GM18511 (cell line): ENCODE measurements around the gene PRKCI.
"Not testable (repeated sequence)": the region's sequence is repeated elsewhere in the genome, so short reads cannot be mapped to it uniquely, and the experiment has no call there.

Source experiments
- ATAC-seq: cut with Tn5 transposase; IDR thresholded peaks from one replicate; pipeline ENCODE4 v1.9.1; 2021; ENCODE audit warnings: mild to moderate bottlenecking, moderate library complexity; ENCODE audit not compliant: unreplicated experiment

PRKCI gene

GRCh38 chr3:170222647-170223541, 670 bp downstream of the PRKCI start:
- peak; percentile 42 for ATAC-seq

DNA sequence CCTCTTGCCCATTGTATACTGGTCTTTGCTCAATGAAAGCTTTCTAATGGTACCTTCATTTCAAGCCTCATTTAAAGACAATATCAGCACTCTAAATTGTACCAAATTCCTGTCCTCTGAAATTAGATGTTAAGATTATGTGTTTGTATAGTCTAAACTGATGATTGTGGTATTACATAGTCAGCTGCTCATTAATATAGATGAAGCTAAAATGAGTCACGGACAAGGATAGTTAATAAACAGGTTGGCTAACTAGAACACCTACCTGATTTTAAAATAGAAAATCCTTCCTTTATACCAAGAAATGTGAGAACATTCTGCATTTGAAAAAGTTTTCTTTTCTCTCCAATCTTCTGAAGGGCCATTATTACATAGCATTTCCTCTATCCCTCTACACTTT, 2.9 kb downstream of the PRKCI start:
- ATAC-seq: no peak

DNA sequence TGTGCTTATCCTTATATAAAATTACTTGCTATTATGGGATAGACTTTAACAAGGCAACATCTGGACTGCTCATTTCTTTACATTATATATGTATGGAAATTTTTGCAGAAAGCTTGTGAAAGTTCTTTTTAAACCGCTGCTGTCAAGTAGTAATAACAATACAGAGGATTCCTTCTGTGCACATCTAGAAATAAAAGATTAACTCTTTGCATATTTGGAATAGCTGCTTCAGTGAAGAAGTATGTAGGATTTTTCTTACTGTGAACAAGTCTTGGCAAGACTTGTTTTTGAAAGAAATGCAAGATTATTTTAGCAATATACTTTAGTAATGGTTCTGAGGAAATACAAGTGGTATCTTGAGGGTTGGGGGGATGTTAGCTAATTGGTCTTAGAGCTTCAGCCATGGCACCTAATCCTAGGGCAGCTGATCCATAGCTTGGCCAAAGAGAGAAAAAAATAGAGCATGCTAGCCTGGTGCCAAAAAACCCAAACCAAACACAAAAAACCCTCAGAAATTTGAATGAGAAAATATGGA, 4.3 kb downstream of the PRKCI start:
- ATAC-seq: no peak

- ATAC-seq: no peak
Measured at GRCh38 chr3:170228093-170228766, 6.0 kb downstream of the PRKCI start.

DNA sequence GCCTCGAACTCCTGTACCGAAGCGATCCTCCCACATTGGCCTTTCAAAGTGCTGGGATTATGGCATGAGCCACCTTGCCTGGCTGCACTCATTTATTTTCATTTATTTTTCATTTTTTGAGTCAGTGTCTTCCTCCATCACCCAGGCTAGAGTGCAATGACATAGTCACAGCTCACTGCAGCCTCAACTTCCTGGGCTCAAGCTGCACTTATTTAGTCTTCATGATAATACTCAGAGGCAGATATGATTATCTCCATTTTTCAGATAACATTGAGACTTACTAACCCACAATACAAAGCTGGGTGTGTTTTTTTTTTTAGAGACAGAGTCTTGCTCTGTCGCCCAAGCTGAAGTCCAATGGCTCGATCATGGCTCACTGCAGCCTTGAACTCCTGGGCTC, 10.0 kb downstream of the PRKCI start:
- no peak for ATAC-seq

DNA sequence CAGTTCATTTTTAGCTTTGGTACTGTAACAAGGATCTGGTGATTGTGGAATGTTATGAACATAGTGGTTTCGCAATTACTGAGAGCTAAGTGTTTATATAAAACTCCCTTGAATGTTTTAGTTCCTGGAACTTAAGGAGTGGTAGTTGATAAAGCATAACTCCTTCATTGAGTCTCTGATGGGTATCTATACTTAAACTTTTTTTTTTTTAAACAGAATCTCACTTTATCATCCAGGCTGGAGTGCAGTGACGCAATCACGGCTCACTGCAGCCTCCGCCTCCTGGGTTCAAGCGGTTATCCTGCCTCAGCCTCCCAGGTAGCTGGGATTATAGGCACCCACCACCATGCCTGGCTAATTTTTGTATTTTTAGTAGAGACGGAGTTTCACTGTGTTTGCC, 11.3 kb downstream of the PRKCI start:
- ATAC-seq: no peak

GRCh38 chr3:170240142-170240541, 17.9 kb downstream of the PRKCI start:
- ATAC-seq: no peak

- ATAC-seq: no peak
Measured at GRCh38 chr3:170240671-170241070, 18.4 kb downstream of the PRKCI start.

DNA sequence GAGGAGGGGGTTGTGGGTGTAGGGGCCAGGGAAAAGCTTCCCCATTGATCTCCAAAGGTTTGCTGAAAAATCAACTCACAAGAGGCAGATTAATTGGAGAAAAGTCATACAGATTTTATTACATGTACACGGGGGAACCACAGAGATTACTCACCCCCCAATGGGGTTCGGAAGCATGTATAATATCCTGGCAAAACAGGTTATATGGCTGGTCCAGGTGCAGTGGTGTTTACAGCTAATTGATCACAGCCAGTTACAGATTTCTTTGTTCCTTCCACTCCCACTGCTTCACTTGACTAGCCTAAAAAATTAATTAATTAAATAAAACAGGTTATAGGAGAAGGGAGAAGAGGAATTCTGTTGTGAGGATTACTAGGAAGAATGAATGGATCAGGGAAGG, 22.4 kb downstream of the PRKCI start:
- no peak for ATAC-seq

DNA sequence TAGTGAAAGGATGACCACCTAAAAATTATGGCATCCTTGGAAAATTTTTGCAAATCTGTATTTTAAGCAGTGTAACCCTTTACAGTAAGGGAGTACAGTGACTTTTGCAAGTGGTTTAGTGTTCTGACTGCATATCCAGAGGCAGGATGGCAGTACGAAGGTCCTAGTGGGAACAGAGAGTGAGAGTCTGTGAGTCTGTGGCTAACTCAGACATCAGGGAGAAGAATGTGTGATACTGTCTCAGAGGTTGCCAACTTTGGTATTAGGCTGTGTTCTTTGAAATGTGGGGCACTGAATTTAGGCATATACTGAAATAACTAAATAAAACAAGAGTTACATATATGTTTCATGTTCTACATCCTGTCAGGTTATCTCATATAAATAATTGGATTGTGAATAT, 25.7 kb downstream of the PRKCI start:
- ATAC-seq: peak; percentile 46

DNA sequence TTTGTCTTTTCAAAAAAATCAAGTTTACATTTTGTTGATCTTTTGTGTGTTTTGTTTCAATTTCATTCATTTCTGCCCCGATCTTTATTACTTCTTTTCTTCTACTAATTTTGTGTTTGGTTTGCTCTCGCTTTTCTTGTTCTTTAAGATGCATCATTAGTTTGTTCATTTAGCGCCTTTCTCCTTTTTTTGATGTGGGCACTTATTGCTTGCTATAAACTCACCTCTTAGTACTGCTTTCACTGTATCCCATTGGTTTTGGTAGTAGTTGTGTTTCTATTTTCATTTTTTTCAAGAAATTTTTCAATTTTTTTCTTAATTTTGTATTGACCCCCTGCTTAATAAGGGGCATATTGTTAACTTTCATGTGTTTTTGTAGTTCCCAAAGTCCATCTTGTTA, 34.4 kb downstream of the PRKCI start:
- no peak for ATAC-seq

GRCh38 chr3:170257145-170257544, 34.9 kb downstream of the PRKCI start:
- ATAC-seq: peak; percentile 66

- peak; percentile 41 for ATAC-seq
Measured at GRCh38 chr3:170258105-170258487, 35.9 kb downstream of the PRKCI start.

DNA sequence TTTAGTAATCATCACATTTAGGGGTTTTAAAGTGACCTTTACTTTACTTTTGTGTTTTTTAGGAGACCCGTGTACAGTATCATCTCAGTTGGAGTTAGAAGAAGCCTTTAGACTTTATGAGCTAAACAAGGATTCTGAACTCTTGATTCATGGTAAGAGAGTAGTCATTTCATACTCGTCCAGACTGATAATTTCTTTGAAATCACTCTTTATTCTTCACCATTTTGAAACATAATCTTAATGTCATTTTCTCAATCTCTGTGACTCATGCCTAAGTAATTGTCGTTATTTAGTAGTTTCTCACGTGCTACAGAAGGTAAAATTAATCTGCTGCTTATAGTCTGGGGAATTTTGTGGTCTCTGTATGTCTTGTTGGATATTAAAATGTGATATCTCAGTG, 37.7 kb downstream of the PRKCI start:
- ATAC-seq: no peak

GRCh38 chr3:170267793-170268192, 45.6 kb downstream of the PRKCI start:
- no peak for ATAC-seq

- ATAC-seq: not testable (repeated sequence)
Measured at GRCh38 chr3:170269673-170270254, 47.5 kb downstream of the PRKCI start.

- ATAC-seq: no peak
Measured at GRCh38 chr3:170270282-170270881, 48.2 kb downstream of the PRKCI start.

GRCh38 chr3:170274641-170275040, 52.4 kb downstream of the PRKCI start:
- ATAC-seq: no peak

- no peak for ATAC-seq
Measured at GRCh38 chr3:170275832-170276231, 53.6 kb downstream of the PRKCI start.

- not testable (repeated sequence) for ATAC-seq
Measured at GRCh38 chr3:170277311-170277710, 55.1 kb downstream of the PRKCI start.
